B cell (primary cell): ENCODE measurements around the gene GNL3. TPM values are rescaled to one million over a fixed set of nuclear protein-coding genes. Genes with fewer than 3 reads are reported as not detected.

Experiments
- ATAC-seq: fragments of 200-7000 bp; cut with Tn5 transposase; one replicate; pipeline ENCODE4 v1.10.0; 2021; ENCODE audit warnings: low read depth, mild to moderate bottlenecking, moderate number of reproducible peaks, moderate library complexity
- CTCF ChIA-PET: fragments of 350-600 bp; sonication (Branson Sonifier 250); formaldehyde crosslinking; loops from one replicate; lab custom pipeline; 2021; ENCODE audit warnings: antibody characterized with exemption, inconsistent platforms; lab: Charles Lee
- POLR2A ChIA-PET: fragments of 350-600 bp; sonication (Branson Sonifier 250); formaldehyde crosslinking; loops from one replicate; lab custom pipeline; 2021; ENCODE audit warnings: antibody characterized with exemption; lab: Charles Lee
- DNase-seq: peaks from one replicate; pipeline ENCODE4 v3.0.0; 2013
- H2AFZ ChIP-seq: 2 replicates; pipeline ENCODE4 v1.6.1; 2012; ENCODE audit warnings: mild to moderate bottlenecking, low read depth, low read length; ENCODE audit not compliant: insufficient read depth, poor library complexity, severe bottlenecking
- H3K27ac ChIP-seq, 2 donors: 1 replicate in 1 of 2; 2 replicates in 1 of 2; pipeline ENCODE4 v1.5.1; 2012 to 2013; ENCODE audit warnings: low read length in 2 of 2, mild to moderate bottlenecking in 2 of 2, moderate library complexity in 1 of 2
- H3K27me3 ChIP-seq, 4 experiments: fragments of 200-600 bp in 1 of 4; sonication (generic) in 1 of 4; replicated peaks in 1 of 4; 1 replicate in 2 of 4; 2 replicates in 2 of 4; pipeline versions ENCODE4 v1.6.1 to v1.7.0; 2013 to 2016; ENCODE audit warnings: low read length in 3 of 4, mild to moderate bottlenecking in 2 of 4, mixed read lengths in 1 of 4, moderate library complexity in 1 of 4; ENCODE audit not compliant: insufficient read depth in 4 of 4, control insufficient read depth in 3 of 4; ENCODE audit errors: control extremely low read depth in 1 of 4
- H3K36me3 ChIP-seq, 2 experiments: replicated peaks in 1 of 2; 1 replicate in 1 of 2; 2 replicates in 1 of 2; pipeline versions ENCODE4 v1.6.1 to v1.7.1; 2013; ENCODE audit warnings: low read length in 1 of 2; ENCODE audit not compliant: insufficient read depth in 2 of 2, control insufficient read depth in 1 of 2; ENCODE audit errors: control extremely low read depth in 1 of 2, extremely low read depth in 1 of 2
- H3K4me1 ChIP-seq, 2 donors: fragments of 200-600 bp in 1 of 2; sonication (generic) in 1 of 2; 1 replicate in 1 of 2; 2 replicates in 1 of 2; pipeline versions ENCODE4 v1.5.1 to v1.6.1; 2013 to 2017; ENCODE audit warnings: low read length in 2 of 2; ENCODE audit not compliant: control insufficient read depth in 2 of 2, insufficient read depth in 2 of 2
- H3K4me2 ChIP-seq: replicated peaks from 2 replicates; pipeline ENCODE3; 2012; ENCODE audit warnings: mild to moderate bottlenecking, low read depth, low read length; ENCODE audit not compliant: poor library complexity, severe bottlenecking
- H3K4me3 ChIP-seq, 5 experiments: fragments of 200-600 bp in 1 of 5; sonication (generic) in 1 of 5; 1 replicate in 3 of 5; 2 replicates in 2 of 5; pipeline versions ENCODE4 v1.5.1 to v1.7.0; 2011 to 2016; ENCODE audit warnings: low read length in 4 of 5, mild to moderate bottlenecking in 4 of 5, low read depth in 2 of 5, control low read depth in 1 of 5, moderate library complexity in 1 of 5; ENCODE audit not compliant: insufficient read depth in 1 of 5; ENCODE audit errors: control extremely low read depth in 1 of 5, extremely low read depth in 1 of 5
- H3K79me2 ChIP-seq: fragments of 200-600 bp; sonication (generic); one replicate; pipeline ENCODE4 v1.6.0; 2016; ENCODE audit warnings: low read length; ENCODE audit not compliant: control insufficient read depth, insufficient read depth
- H3K9ac ChIP-seq: fragments of 200-600 bp; sonication (generic); 2 replicates; pipeline ENCODE4 v1.6.1; 2017; ENCODE audit warnings: mild to moderate bottlenecking, low read length, moderate library complexity
- H3K9me3 ChIP-seq, 3 donors: one replicate each; pipeline versions ENCODE4 v1.6.1 to v1.7.1; 2013; ENCODE audit warnings: low read length in 2 of 3; ENCODE audit not compliant: control insufficient read depth in 2 of 3, insufficient read depth in 1 of 3; ENCODE audit errors: control extremely low read depth in 1 of 3
- H4K20me1 ChIP-seq: 2 replicates; pipeline ENCODE4 v1.6.0; 2012; ENCODE audit warnings: mild to moderate bottlenecking, low read length; ENCODE audit not compliant: insufficient read depth, control insufficient read depth, poor library complexity, severe bottlenecking
- H3K27ac Mint-ChIP-seq: one replicate; pipeline ENCODE4 v1.8.0; 2021; ENCODE audit warnings: mixed read lengths
- H3K27me3 Mint-ChIP-seq: one replicate; pipeline ENCODE4 v1.8.0; 2021; ENCODE audit warnings: mixed read lengths
- H3K4me1 Mint-ChIP-seq: one replicate; pipeline ENCODE4 v1.8.0; 2021; ENCODE audit warnings: mixed read lengths
- H3K4me3 Mint-ChIP-seq: one replicate; pipeline ENCODE4 v1.8.0; 2021; ENCODE audit warnings: mixed read lengths
- H3K9me3 Mint-ChIP-seq: one replicate; pipeline ENCODE4 v1.8.0; 2022; ENCODE audit warnings: mixed read lengths; ENCODE audit not compliant: insufficient read depth
- EZH2 ChIP-seq: IDR thresholded peaks from 2 replicates; pipeline ENCODE4 v1.6.1; 2012; ENCODE audit warnings: borderline replicate concordance, low read depth, mild to moderate bottlenecking, moderate library complexity, low read length; ENCODE audit not compliant: insufficient read depth, poor library complexity, severe bottlenecking
- WGBS: methylation state at CpG from one replicate; pipeline ENCODE4 v1.1.5; 2013; ENCODE audit warnings: missing lambda C conversion rate; ENCODE audit not compliant: insufficient coverage; 5-methylcytosine and 5-hydroxymethylcytosine counted together
- intact Hi-C: fragments of 100-400 bp; cut with micrococcal nuclease; formaldehyde crosslinking; loops from one replicate; pipeline ENCODE4 v1.10.0; 2022
- polyA plus RNA-seq: library from polyadenylated mRNA; depleted of rRNA; stranded (reverse); fragments of >200 nt; gene quantifications from 2 replicates; pipeline ENCODE4 v1.2.3, GENCODE V29; 2012
- total RNA-seq, 2 donors: library from RNA; stranded (reverse); fragments of 120-200 nt in 1 of 2; gene quantifications; 1 replicate in 1 of 2; 2 replicates in 1 of 2; pipeline versions ENCODE4 v1.2.3 to v1.2.4, GENCODE V29; 2013 to 2022
- TF ChIP-seq, protein P1 (sequence below): fragments of 200-600 bp; IDR thresholded peaks from one replicate; pipeline ENCODE4 v1.8.0; 2022; ENCODE audit warnings: antibody characterized with exemption, mild to moderate bottlenecking

The GNL3 gene
- total and polyA plus RNA-seq, 2 donors (not counting 1 experiment from before 2014, with no cell fraction given): 32.6 to 68.5 TPM

DNA sequence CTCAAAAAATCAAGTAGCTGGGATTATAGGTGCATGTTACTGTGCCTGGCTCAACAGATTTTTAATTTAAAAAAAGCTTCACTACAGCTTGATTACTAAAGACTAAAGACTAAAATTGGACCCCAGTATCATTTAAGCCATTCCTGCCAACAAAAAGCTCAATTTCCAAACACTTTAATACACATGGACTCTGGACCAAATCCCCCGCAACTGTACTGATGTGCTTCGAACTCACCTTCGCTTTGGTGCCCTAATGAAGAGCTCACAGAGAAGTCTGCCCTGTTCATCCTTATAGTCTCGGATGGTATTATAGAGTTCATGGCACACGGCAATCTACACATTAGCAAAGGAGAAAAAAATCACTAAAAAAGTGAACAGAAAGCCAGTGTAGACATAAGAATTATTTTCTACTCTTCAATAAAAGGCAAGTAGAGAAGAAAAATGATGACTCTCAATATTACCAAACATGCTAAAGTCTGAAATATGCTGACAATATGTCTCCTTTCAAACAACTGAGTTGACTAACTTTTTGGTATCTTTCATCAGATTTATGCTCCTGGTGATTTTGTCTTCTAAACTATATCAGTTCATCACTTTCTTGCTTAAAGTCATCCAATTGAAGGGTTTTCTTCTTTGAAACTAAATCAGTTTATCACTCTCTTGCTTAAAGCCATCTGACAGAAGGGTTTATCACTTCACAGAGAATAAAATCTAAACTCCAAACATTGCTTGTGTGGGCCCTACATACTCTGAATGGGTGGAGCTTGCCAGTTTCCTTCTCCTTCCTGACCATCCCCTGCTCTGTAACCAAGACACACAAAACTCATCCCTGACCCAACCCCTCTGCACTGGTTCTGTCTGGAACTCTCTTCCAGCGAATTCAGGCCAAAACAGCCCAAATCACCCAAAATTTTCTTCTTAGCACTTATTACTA, 7.3 kb upstream of the GNL3 start:
- H3K4me3 ChIP-seq: no peak overlapping the region
- Mint-ChIP-seq H3K4me1 (peaks cover 14% of the 10 kb centered on the region), H3K27me3 (no peaks in the 10 kb centered on the region), H3K4me3 (no peak overlapping the region), H3K9me3 (no peaks in the 10 kb centered on the region), H3K27ac (no peak overlapping the region)
- H4K20me1 ChIP-seq: peaks cover 17% of the 10 kb centered on the region
- ATAC-seq (no peak), DNase-seq (no peak)
- H3K79me2 ChIP-seq: peaks cover 79% of the 10 kb centered on the region
- intact Hi-C loops: no loop called here
- no peak overlapping the region for H3K9ac ChIP-seq
- no peaks in the 10 kb centered on the region for H3K27me3 ChIP-seq
- no peaks in the 10 kb centered on the region for H3K9me3 ChIP-seq
- H3K27ac ChIP-seq: no peak overlapping the region
- H3K4me2 ChIP-seq: no peak overlapping the region
- ChIA-PET CTCF (interaction anchor here (0.9 kb wide), 1 partner anchor 207 kb away, joined by 3 read pairs; no protein-coding TSS in a partner anchor), POLR2A (no interaction called here)
- TF ChIP-seq, protein P1, sequence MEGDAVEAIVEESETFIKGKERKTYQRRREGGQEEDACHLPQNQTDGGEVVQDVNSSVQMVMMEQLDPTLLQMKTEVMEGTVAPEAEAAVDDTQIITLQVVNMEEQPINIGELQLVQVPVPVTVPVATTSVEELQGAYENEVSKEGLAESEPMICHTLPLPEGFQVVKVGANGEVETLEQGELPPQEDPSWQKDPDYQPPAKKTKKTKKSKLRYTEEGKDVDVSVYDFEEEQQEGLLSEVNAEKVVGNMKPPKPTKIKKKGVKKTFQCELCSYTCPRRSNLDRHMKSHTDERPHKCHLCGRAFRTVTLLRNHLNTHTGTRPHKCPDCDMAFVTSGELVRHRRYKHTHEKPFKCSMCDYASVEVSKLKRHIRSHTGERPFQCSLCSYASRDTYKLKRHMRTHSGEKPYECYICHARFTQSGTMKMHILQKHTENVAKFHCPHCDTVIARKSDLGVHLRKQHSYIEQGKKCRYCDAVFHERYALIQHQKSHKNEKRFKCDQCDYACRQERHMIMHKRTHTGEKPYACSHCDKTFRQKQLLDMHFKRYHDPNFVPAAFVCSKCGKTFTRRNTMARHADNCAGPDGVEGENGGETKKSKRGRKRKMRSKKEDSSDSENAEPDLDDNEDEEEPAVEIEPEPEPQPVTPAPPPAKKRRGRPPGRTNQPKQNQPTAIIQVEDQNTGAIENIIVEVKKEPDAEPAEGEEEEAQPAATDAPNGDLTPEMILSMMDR: no peak
- H2AFZ ChIP-seq: no peak overlapping the region
- H3K4me1 ChIP-seq: peaks cover 0 to 3% of the 10 kb centered on the region in 2 donors
- peaks cover 5 to 58% of the 10 kb centered on the region in 2 experiments for H3K36me3 ChIP-seq
- 96% methylated on average over 5 of the region's 6 CpGs for WGBS

DNA sequence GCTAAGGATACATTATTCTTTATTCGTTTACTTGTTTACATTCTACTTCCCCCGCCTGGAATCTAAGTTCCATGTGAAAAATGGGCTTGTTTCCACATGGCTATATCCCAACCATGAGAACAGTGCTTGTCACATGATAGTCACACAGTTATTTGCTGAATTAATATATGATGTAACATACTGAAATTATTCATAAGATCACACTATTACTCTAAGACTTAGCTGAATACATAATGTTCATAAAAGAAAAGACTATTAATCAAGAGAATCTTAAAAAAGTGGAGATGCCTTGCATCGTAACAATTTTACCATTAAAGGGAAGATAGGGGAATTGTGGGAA, 6.7 kb upstream of the GNL3 start:
- Mint-ChIP-seq H3K27me3 (no peaks in the 10 kb centered on the region), H3K4me3 (no peak overlapping the region), H3K27ac (no peak overlapping the region), H3K4me1 (peaks cover 16% of the 10 kb centered on the region), H3K9me3 (no peaks in the 10 kb centered on the region)
- Histone ChIP-seq H3K4me2 (no peak overlapping the region), H3K4me3 (no peak overlapping the region), H2AFZ (no peak overlapping the region), H3K4me1 (peaks cover under 1 to 3% of the 10 kb centered on the region in 2 donors), H3K27me3 (no peaks in the 10 kb centered on the region), H4K20me1 (peaks cover 17% of the 10 kb centered on the region), H3K9ac (no peak overlapping the region), H3K27ac (no peak overlapping the region), H3K79me2 (peaks cover 83% of the 10 kb centered on the region), H3K9me3 (no peaks in the 10 kb centered on the region), H3K36me3 (peaks cover 4 to 54% of the 10 kb centered on the region in 2 experiments)
- no peak for DNase-seq
- TF ChIP-seq EZH2: no peak
- TF ChIP-seq, protein P1: no peak
- ChIA-PET CTCF (interaction anchor here (0.9 kb wide), 1 partner anchor 208 kb away, joined by 3 read pairs; no protein-coding TSS in a partner anchor), POLR2A (no interaction called here)
- intact Hi-C loops: no loop called here
- WGBS: 100% methylated on average over 1 of the region's 3 CpGs
- no peak for ATAC-seq
